ENCODE results near the gene CSRP3.
A peak's percentile ranks its signal among the peaks of the same experiment; 100 is the strongest.

CSRP3 gene

GRCh38 chr11:19201737-19202605 lies at the start of gene CSRP3:
CSRP3 (minus strand) TSS chr11:19201983; CDS start chr11:19192448, 9,535 bp downstream.
- no peak for DNase-seq (ENCODE audit: low spot score)

- DNase-seq (ENCODE audit: low spot score): no peak
These were observed 49.8 kb upstream of the CSRP3 start for GRCh38 chr11:19251577-19251976.

GRCh38 chr11:19246816-19247215 lies 45.0 kb upstream of the CSRP3 start:
- DNase-seq (ENCODE audit: low spot score): no peak

- no peak for DNase-seq (ENCODE audit: low spot score)
These were observed 43.6 kb upstream of the CSRP3 start for GRCh38 chr11:19245351-19245750.

GRCh38 chr11:19244621-19245020 lies 42.8 kb upstream of the CSRP3 start:
- no peak for DNase-seq (ENCODE audit: low spot score)

GRCh38 chr11:19244084-19244483 lies 42.3 kb upstream of the CSRP3 start:
- no peak for DNase-seq (ENCODE audit: low spot score)

GRCh38 chr11:19243613-19244012 lies 41.8 kb upstream of the CSRP3 start:
- DNase-seq (ENCODE audit: low spot score): no peak

- DNase-seq (ENCODE audit: low spot score): no peak
These were observed 41.4 kb upstream of the CSRP3 start for GRCh38 chr11:19243143-19243542.

GRCh38 chr11:19242179-19242932 lies 40.6 kb upstream of the CSRP3 start:
- DNase-seq (ENCODE audit: low spot score): no peak

- DNase-seq (ENCODE audit: low spot score): no peak
These were observed 39.7 kb upstream of the CSRP3 start for GRCh38 chr11:19241260-19242178.

- DNase-seq (ENCODE audit: low spot score): peak; percentile 87
These were observed 38.9 kb upstream of the CSRP3 start, which contains the start of gene E2F8 for GRCh38 chr11:19240420-19241259. E2F8 (minus strand) TSS chr11:19240945; CDS start chr11:19240121, 824 bp downstream.

- no peak for DNase-seq (ENCODE audit: low spot score)
These were observed 37.3 kb upstream of the CSRP3 start for GRCh38 chr11:19239039-19239438.

- DNase-seq (ENCODE audit: low spot score): no peak
These were observed 36.0 kb upstream of the CSRP3 start for GRCh38 chr11:19237813-19238212.

- no peak for DNase-seq (ENCODE audit: low spot score)
These were observed 35.6 kb upstream of the CSRP3 start for GRCh38 chr11:19237381-19237780.

- no peak for DNase-seq (ENCODE audit: low spot score)
These were observed 32.5 kb upstream of the CSRP3 start for GRCh38 chr11:19234231-19234817.

GRCh38 chr11:19232910-19233503 lies 31.2 kb upstream of the CSRP3 start:
- no peak for DNase-seq (ENCODE audit: low spot score)

- no peak for DNase-seq (ENCODE audit: low spot score)
These were observed 27.9 kb upstream of the CSRP3 start for GRCh38 chr11:19229671-19230070.

GRCh38 chr11:19228968-19229367 lies 27.2 kb upstream of the CSRP3 start:
- DNase-seq (ENCODE audit: low spot score): no peak

GRCh38 chr11:19226378-19227195 lies 24.8 kb upstream of the CSRP3 start:
- DNase-seq (ENCODE audit: low spot score): no peak
